IPS DF 4.7 (cell line): ENCODE data around the gene ZBTB7A.
A peak's percentile ranks its signal among the peaks of the same experiment; 100 is the strongest.

Source experiments
- DNase-seq: peaks from one replicate; pipeline ENCODE4 v3.0.0-alpha.2; 2013; ENCODE audit warnings: low spot score; ENCODE audit errors: extremely low read depth

The ZBTB7A gene

GRCh38 chr19:4068047-4068966, 1.6 kb upstream of the ZBTB7A start:
- DNase-seq = no peak

GRCh38 chr19:4067396-4068046, 822 bp upstream of the ZBTB7A start:
- DNase-seq = no peak

- DNase-seq = no peak
Measured at GRCh38 chr19:4066176-4066606, 508 bp downstream of the ZBTB7A start.

- peak; percentile 78 for DNase-seq
Measured at GRCh38 chr19:4065430-4066175, 1.1 kb downstream of the ZBTB7A start.

GRCh38 chr19:4064496-4065260, 2.0 kb downstream of the ZBTB7A start:
- no peak for DNase-seq

GRCh38 chr19:4064149-4064495, 2.6 kb downstream of the ZBTB7A start:
- DNase-seq = no peak

GRCh38 chr19:4063369-4064148, 3.1 kb downstream of the ZBTB7A start:
- DNase-seq = no peak

- DNase-seq = no peak
Measured at GRCh38 chr19:4062419-4063368, 4.0 kb downstream of the ZBTB7A start.

- no peak for DNase-seq
Measured at GRCh38 chr19:4061683-4062418, 4.8 kb downstream of the ZBTB7A start.

GRCh38 chr19:4061178-4061682, 5.5 kb downstream of the ZBTB7A start:
- no peak for DNase-seq

GRCh38 chr19:4060621-4061177, 6.0 kb downstream of the ZBTB7A start:
- no peak for DNase-seq

- DNase-seq = no peak
Measured at GRCh38 chr19:4059891-4060620, 6.6 kb downstream of the ZBTB7A start.

- no peak for DNase-seq
Measured at GRCh38 chr19:4059453-4059871, 7.2 kb downstream of the ZBTB7A start.

GRCh38 chr19:4058693-4059452, 7.8 kb downstream of the ZBTB7A start:
- DNase-seq = no peak

GRCh38 chr19:4057931-4058692, 8.6 kb downstream of the ZBTB7A start:
- DNase-seq = no peak

GRCh38 chr19:4055209-4055552, 11.5 kb downstream of the ZBTB7A start:
- no peak for DNase-seq
